OCI-LY7 (cell line): ENCODE results near the gene LRRC4B.

Experiments
- EZH2phosphoT487 ChIP-seq: fragments of 200-600 bp; sonication (generic); IDR thresholded peaks from 2 replicates; pipeline ENCODE4 v1.6.1; 2018; ENCODE audit warnings: low read depth, borderline replicate concordance, mild to moderate bottlenecking, mixed run types, antibody characterized with exemption, low read length, moderate library complexity, mixed read lengths
- TF ChIP-seq, protein P1 (sequence below): fragments of 200-600 bp; sonication (generic); conservative IDR thresholded peaks from 2 replicates; pipeline ENCODE4 v1.5.1; 2014; ENCODE audit warnings: mild to moderate bottlenecking, antibody characterized with exemption, low read length, moderate library complexity, mixed read lengths

DNA sequence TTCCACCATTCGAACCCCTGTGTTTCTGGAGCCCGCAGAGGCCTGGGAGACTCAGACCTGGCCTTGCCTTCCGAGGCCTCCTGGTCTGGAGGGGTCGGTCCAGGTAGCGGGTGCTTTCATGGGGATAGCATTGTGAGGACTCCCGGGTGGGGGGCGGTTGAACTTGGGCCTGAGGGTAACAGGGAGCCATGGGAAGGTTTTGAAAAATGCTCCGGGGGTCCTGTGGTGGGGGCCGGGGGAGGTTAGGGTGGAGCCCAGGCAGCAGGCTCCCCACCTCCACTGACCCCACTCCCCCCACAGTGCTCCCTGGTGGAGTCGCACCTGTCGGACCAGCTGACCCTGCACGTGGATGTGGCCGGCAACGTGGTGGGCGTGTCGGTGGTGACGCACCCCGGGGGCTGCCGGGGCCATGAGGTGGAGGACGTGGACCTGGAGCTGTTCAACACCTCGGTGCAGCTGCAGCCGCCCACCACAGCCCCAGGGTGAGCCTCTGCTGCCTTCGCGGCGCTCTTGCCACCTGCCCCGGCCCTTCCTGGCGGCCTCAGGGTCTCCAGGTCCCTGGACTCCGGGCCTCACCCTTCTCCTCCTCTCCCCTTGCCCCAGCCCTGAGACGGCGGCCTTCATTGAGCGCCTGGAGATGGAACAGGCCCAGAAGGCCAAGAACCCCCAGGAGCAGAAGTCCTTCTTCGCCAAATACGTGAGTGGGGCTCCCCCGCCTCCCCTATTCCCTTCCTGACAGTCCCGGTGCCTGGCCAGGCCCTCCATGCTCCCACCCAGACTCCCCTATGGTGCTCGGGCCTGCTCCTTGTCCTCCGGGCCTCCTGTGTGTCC, 87.7 kb downstream of the LRRC4B start:
- TF ChIP-seq, protein P1, sequence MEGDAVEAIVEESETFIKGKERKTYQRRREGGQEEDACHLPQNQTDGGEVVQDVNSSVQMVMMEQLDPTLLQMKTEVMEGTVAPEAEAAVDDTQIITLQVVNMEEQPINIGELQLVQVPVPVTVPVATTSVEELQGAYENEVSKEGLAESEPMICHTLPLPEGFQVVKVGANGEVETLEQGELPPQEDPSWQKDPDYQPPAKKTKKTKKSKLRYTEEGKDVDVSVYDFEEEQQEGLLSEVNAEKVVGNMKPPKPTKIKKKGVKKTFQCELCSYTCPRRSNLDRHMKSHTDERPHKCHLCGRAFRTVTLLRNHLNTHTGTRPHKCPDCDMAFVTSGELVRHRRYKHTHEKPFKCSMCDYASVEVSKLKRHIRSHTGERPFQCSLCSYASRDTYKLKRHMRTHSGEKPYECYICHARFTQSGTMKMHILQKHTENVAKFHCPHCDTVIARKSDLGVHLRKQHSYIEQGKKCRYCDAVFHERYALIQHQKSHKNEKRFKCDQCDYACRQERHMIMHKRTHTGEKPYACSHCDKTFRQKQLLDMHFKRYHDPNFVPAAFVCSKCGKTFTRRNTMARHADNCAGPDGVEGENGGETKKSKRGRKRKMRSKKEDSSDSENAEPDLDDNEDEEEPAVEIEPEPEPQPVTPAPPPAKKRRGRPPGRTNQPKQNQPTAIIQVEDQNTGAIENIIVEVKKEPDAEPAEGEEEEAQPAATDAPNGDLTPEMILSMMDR, result no peak
- no peak for TF ChIP-seq EZH2phosphoT487
